HK-2 (cell line): Measurements from ENCODE around the gene PIK3AP1.
"Not testable (repeated sequence)": the region's sequence is repeated elsewhere in the genome, so short reads cannot be mapped to it uniquely, and the experiment has no call there.

Experiments used
- DNase-seq: peaks from one replicate; pipeline ENCODE4 v3.0.0-alpha.2; 2018; ENCODE audit not compliant: unreplicated experiment

PIK3AP1 gene

GRCh38 chr10:96577069-96577468 lies 143.2 kb downstream of the PIK3AP1 start:
- no peak for DNase-seq

GRCh38 chr10:96576277-96576980 lies 143.9 kb downstream of the PIK3AP1 start:
- no peak for DNase-seq

- not testable (repeated sequence) for DNase-seq
Observed at GRCh38 chr10:96574564-96574963, 145.8 kb downstream of the PIK3AP1 start.

GRCh38 chr10:96573036-96573435 lies 147.3 kb downstream of the PIK3AP1 start:
- no peak for DNase-seq

GRCh38 chr10:96570983-96571964 lies 149.0 kb downstream of the PIK3AP1 start:
- DNase-seq = no peak

GRCh38 chr10:96570511-96570910 lies 149.8 kb downstream of the PIK3AP1 start:
- DNase-seq = no peak

- DNase-seq = no peak
Observed at GRCh38 chr10:96568402-96568801, 151.9 kb downstream of the PIK3AP1 start.

- no peak for DNase-seq
Observed at GRCh38 chr10:96565774-96566173, 154.5 kb downstream of the PIK3AP1 start.

GRCh38 chr10:96560966-96561887 lies 159.1 kb downstream of the PIK3AP1 start:
- DNase-seq = no peak

- DNase-seq = no peak
Observed at GRCh38 chr10:96560489-96560888, 159.8 kb downstream of the PIK3AP1 start.

GRCh38 chr10:96556003-96556402 lies 164.3 kb downstream of the PIK3AP1 start:
- no peak for DNase-seq

- no peak for DNase-seq
Observed at GRCh38 chr10:96555330-96555729, 165.0 kb downstream of the PIK3AP1 start.

GRCh38 chr10:96548589-96548988 lies 171.7 kb downstream of the PIK3AP1 start:
- DNase-seq = peak; percentile 4

- not testable (repeated sequence) for DNase-seq
Observed at GRCh38 chr10:96545558-96545957, 174.8 kb downstream of the PIK3AP1 start.
